Heart left ventricle (tissue), 16 donors: ENCODE data around the gene TAS2R30. TPM values are rescaled to one million over a fixed set of nuclear protein-coding genes. Genes with fewer than 3 reads are reported as not detected.

ENCODE experiments used
- ATAC-seq, 4 donors: fragments of 200-7000 bp; cut with Tn5 transposase; one replicate each; pipeline ENCODE4 v1.9.1; 2020 to 2022; ENCODE audit warnings: moderate library complexity in 4 of 4, mild to moderate bottlenecking in 3 of 4, moderate number of reproducible peaks in 1 of 4
- DNase-seq, 5 donors: peaks; one replicate each; pipeline ENCODE4 v3.0.0-alpha.2; 2020
- H3K27ac ChIP-seq, 12 donors: fragments of 200-600 bp; sonication (generic) in 4 of 12; one replicate each; pipeline versions ENCODE4 v1.5.0 to v1.8.0; 2016 to 2022; ENCODE audit warnings: mild to moderate bottlenecking in 2 of 12
- H3K27me3 ChIP-seq, 9 donors: fragments of 200-600 bp; sonication (generic) in 2 of 9; one replicate each; pipeline versions ENCODE4 v1.5.1 to v1.8.0; 2016 to 2022; ENCODE audit warnings: mild to moderate bottlenecking in 3 of 9
- H3K36me3 ChIP-seq, 9 donors: fragments of 200-600 bp; sonication (generic) in 2 of 9; one replicate each; pipeline versions ENCODE4 v1.5.0 to v1.8.0; 2018 to 2022; ENCODE audit warnings: mild to moderate bottlenecking in 2 of 9
- H3K4me1 ChIP-seq, 12 donors: fragments of 200-600 bp; sonication (generic) in 4 of 12; one replicate each; pipeline versions ENCODE4 v1.5.0 to v1.8.0; 2016 to 2022; ENCODE audit warnings: mild to moderate bottlenecking in 3 of 12
- H3K4me3 ChIP-seq, 12 donors: fragments of 200-600 bp; sonication (generic) in 4 of 12; one replicate each; pipeline versions ENCODE4 v1.5.0 to v1.8.0; 2017 to 2022; ENCODE audit warnings: mild to moderate bottlenecking in 9 of 12, moderate library complexity in 4 of 12
- H3K9me3 ChIP-seq, 12 donors: fragments of 200-600 bp; sonication (generic) in 4 of 12; one replicate each; pipeline versions ENCODE4 v1.5.0 to v1.8.0; 2016 to 2022; ENCODE audit warnings: mild to moderate bottlenecking in 1 of 12
- POLR2A ChIP-seq, 2 donors: fragments of 450-650 bp; IDR thresholded peaks; one replicate each; pipeline ENCODE4 v1.6.1; 2017; ENCODE audit warnings: antibody characterized with exemption in 2 of 2, mild to moderate bottlenecking in 2 of 2, moderate library complexity in 2 of 2
- WGBS, 4 donors: extraction: QIAGEN DNeasy Blood & Tissue Kit in 2 of 4; methylation state at CpG; one replicate each; pipeline versions ENCODE4 v1.1.5 to v1.1.7; 2013 to 2018; 5-methylcytosine and 5-hydroxymethylcytosine counted together
- intact Hi-C, 10 donors: fragments of 100-400 bp; cut with DNase I; formaldehyde crosslinking; loops; one replicate each; pipeline versions ENCODE4 v1.11.1 to v1.14.2; 2022
- polyA plus RNA-seq, 2 donors: library from polyadenylated mRNA; stranded (reverse); fragments of 200-250 nt; gene quantifications; one replicate each; pipeline ENCODE4 v1.2.3, GENCODE V29; 2013
- total RNA-seq, 9 donors: library from RNA; depleted of rRNA in 2 of 9; stranded (reverse); fragments of >200 nt in 2 of 9; fragmentation: NEBNext Ultra II Directional in 3 of 9; extraction: Animal tissue kit (Norgen Biotek cat#: 25700) in 3 of 9; gene quantifications; one replicate each; pipeline versions ENCODE4 v1.1.0 to v1.2.4, GENCODE V29; 2016 to 2023
- TF ChIP-seq, protein P1 (sequence below), 12 donors: fragments of 200-600 bp; sonication (generic) in 4 of 12; IDR thresholded peaks; one replicate each; pipeline versions ENCODE4 v1.5.0 to v1.8.0; 2018 to 2022; ENCODE audit warnings: antibody characterized with exemption in 12 of 12, mild to moderate bottlenecking in 5 of 12
- donor health status: ischemic (EF 13 %, LVEDD 7.1; RV severe dilation, severe dysfunction).
- donor health status: healthy with polysubstance abuse.
- donor health status: DM: no; HTN: yes; CAD: no.
- donor health status: DM: no; HTN: no; CAD: no.
- donor health status: ischemic (EF 25% LVEDD 6.9; RV normal size, moderate dysfunction).
- donor health status: ischemic (EF 25% LVEDD 5.7; RV mildly dilated, moderate dysfunction).
- donor health status: healthy.
- donor health status: DM: yes; HTN: yes; CAD: no.
- donor health status: ischemic (EF 35%, LVEDD 5.7; RV mildly dilated, moderate dysfunction).
- donor health status: nonischemic (EF 11% LVEDD 7.7; RV severe dilation, severe dysfunction).
- donor health status: DM: yes; HTN: yes; CAD: no.
- donor health status: PGD.
- donor health status: ischemic (EF 29% LVEDD 5.4; RV normal size, mild dysfunction).
- donor health status: nonischemic (EF 23%, LVEDD 6.1; RV moderate dilation, normal function).

The TAS2R30 gene
- total and polyA plus RNA-seq, 11 donors: 0.15 to 1.5 (median 0.82) TPM; not detected in 1

DNA sequence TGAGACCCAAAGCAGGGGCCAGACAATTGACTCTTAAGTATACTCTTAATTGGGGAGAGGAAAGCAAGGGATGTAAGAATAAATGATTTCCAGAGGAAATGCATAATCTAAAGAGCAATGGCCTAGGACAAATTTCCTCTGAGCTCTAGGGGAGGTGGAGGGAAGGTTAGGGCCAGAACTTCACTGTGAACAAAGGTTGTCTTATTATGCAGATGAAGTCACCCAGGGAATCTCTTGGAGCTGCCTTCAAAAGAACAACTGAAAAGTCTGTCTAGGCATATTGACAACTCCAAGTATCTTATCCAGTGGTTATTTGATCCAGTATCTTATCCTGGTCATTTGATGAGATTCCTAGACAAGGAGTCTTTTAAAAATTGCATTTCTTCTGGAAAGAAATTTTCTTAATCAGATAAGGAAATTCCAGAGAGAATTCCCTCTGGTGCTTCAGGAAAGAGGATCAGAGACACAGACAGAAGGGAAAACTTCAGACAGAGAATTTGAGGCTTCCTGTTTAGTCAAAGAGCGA is 20.0 kb upstream of the TAS2R30 start:
- ATAC-seq (no peak), DNase-seq (no peak)
- Histone ChIP-seq H3K9me3 (peaks cover 0 to 23% (median 2%) of the 10 kb centered on the region in 12 donors), H3K36me3 (peaks cover 0 to 4% (median 0%) of the 10 kb centered on the region in 9 donors), H3K4me1 (peaks cover 0 to 29% (median 5%) of the 10 kb centered on the region in 12 donors), H3K4me3 (no peak overlapping the region), H3K27ac (no peak overlapping the region), H3K27me3 (no peaks in the 10 kb centered on the region)
- TF ChIP-seq, protein P1, sequence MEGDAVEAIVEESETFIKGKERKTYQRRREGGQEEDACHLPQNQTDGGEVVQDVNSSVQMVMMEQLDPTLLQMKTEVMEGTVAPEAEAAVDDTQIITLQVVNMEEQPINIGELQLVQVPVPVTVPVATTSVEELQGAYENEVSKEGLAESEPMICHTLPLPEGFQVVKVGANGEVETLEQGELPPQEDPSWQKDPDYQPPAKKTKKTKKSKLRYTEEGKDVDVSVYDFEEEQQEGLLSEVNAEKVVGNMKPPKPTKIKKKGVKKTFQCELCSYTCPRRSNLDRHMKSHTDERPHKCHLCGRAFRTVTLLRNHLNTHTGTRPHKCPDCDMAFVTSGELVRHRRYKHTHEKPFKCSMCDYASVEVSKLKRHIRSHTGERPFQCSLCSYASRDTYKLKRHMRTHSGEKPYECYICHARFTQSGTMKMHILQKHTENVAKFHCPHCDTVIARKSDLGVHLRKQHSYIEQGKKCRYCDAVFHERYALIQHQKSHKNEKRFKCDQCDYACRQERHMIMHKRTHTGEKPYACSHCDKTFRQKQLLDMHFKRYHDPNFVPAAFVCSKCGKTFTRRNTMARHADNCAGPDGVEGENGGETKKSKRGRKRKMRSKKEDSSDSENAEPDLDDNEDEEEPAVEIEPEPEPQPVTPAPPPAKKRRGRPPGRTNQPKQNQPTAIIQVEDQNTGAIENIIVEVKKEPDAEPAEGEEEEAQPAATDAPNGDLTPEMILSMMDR (IDR thresholded peaks at IDR 0.05): no peak
- no peak for TF ChIP-seq POLR2A (IDR thresholded peaks at IDR 0.05)
- 93 to 100% (median 96%) methylated on average over 1 of the region's 1 CpG for WGBS, 4 donors
- intact Hi-C loops: no loop called here

DNA sequence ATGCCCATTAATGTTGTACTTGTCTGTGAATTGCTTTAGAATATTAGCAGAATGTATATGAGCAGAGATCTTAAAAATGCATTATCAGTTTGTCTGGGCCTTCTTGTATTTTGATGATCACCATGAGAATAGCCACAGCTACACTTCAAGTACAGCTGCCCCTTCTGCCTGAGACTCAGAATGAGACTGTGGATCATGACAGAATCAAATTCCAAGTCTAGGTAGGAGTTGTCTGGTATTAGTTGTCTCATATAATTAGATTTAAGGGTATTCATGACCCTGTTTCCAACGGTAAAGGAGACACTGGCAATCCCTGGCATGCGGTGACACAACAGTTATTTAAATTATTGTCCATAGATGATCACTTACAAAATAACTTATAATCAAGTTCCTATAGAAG is 18.3 kb upstream of the TAS2R30 start:
- no peak overlapping the region for H3K4me3 ChIP-seq
- H3K9me3 ChIP-seq: peaks cover 0 to 23% (median 2%) of the 10 kb centered on the region in 12 donors
- no peaks in the 10 kb centered on the region for H3K27me3 ChIP-seq
- DNase-seq (no peak), ATAC-seq (no peak)
- H3K36me3 ChIP-seq: peaks cover 0 to 4% (median 0%) of the 10 kb centered on the region in 9 donors
- intact Hi-C loops: no loop called here
- no peak for TF ChIP-seq POLR2A (IDR thresholded peaks at IDR 0.05)
- TF ChIP-seq, protein P1 (IDR thresholded peaks at IDR 0.05): no peak
- peaks cover 0 to 13% (median 0%) of the 10 kb centered on the region in 12 donors for H3K4me1 ChIP-seq
- WGBS, 4 donors: 70 to 92% (median 83%) methylated on average over 2 of the region's 2 CpGs
- H3K27ac ChIP-seq: no peak overlapping the region

DNA sequence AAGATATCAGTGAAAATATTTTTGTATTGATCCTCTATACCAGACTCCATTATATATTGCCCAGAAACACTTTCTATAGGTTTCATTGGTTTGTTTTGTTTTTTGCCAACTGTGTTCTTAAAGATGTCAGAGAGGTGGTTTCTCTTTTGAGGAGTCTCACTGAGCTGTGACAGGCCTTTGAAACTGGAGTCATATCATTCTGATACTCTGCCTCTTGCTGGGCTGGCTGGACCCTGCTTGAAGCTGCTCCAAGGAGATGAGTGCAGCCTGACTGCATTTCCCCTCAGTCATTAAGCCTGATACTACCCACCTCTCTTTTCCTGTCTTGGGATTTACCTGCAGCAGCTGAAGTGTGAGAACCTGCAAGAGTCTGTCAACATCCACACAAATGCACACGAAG is 16.4 kb upstream of the TAS2R30 start:
- ATAC-seq: no peak
- WGBS, 4 donors: 29 to 41% (median 37%) methylated on average over 1 of the region's 1 CpG

DNA sequence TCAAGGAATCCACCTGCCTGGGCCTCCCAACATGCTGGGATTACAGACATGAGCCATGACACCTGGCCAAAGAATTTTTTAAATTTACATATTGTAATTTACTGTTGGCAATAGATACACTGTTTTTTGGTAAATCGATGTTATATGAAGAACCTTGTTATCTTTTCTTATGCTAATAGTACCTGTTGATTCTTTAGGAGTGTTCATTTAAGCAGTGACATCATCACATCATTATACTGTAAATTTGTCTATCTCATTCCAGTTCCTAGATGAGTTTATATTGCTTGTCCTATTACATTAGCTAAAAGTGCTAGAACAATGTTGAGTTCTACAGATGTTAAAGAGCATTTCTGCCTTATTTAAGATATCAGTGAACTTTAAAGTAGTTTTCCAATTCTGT is 13.0 kb upstream of the TAS2R30 start:
- Histone ChIP-seq H3K27ac (no peak overlapping the region), H3K27me3 (no peaks in the 10 kb centered on the region), H3K4me3 (no peak overlapping the region), H3K4me1 (peaks cover 0 to 7% (median 0%) of the 10 kb centered on the region in 12 donors), H3K9me3 (peaks cover 0 to 29% (median 0%) of the 10 kb centered on the region in 12 donors), H3K36me3 (peaks cover 0 to 4% (median 0%) of the 10 kb centered on the region in 9 donors)
- no peak for DNase-seq
- ATAC-seq: no peak
- intact Hi-C loops: no loop called here
- TF ChIP-seq POLR2A (IDR thresholded peaks at IDR 0.05): no peak
- TF ChIP-seq, protein P1 (IDR thresholded peaks at IDR 0.05): no peak
- WGBS, 4 donors: 93 to 100% (median 98%) methylated on average over 1 of the region's 1 CpG

More for the DNA sequence above, 16.4 kb upstream of the TAS2R30 start:
- intact Hi-C loops: no loop called here
- TF ChIP-seq, protein P1 (IDR thresholded peaks at IDR 0.05): no peak
- no peak for TF ChIP-seq POLR2A (IDR thresholded peaks at IDR 0.05)
- peaks cover 0 to 8% (median 0%) of the 10 kb centered on the region in 12 donors for H3K4me1 ChIP-seq
- no peak for DNase-seq
- no peak overlapping the region for H3K27ac ChIP-seq
- no peak overlapping the region for H3K4me3 ChIP-seq
- peaks cover 0 to 22% (median 1%) of the 10 kb centered on the region in 12 donors for H3K9me3 ChIP-seq
- peaks cover 0 to 4% (median 0%) of the 10 kb centered on the region in 9 donors for H3K36me3 ChIP-seq
- H3K27me3 ChIP-seq: no peaks in the 10 kb centered on the region
